ENCODE data around the gene GALNS. TPM values are rescaled to one million over a fixed set of nuclear protein-coding genes. Genes with fewer than 3 reads are reported as not detected.

Gene GALNS
- total and polyA plus RNA-seq, 2 of the 8 experiments (the other 6 are each of a cell fraction or from before 2014, with no cell fraction given), result 8.9 to 17.8 TPM

Other genes with a start within 250 kb of the GALNS start
- 1.1 and 1.4 TPM in 2 replicates for gene IL17C, start 218.4 kb downstream of the GALNS start, total RNA-seq (2021; fragmentation: NEBNext Ultra II Directional; extraction: Animal tissue kit (Norgen Biotek cat#: 25700))
- gene IL17C, start 218.4 kb downstream of the GALNS start, polyA plus RNA-seq (2011; rRNA removed), result 1.9 and 3.0 TPM in 2 replicates
- 136 and 161 TPM in 2 replicates for gene CYBA, start 205.9 kb downstream of the GALNS start, total RNA-seq (2021; fragmentation: NEBNext Ultra II Directional; extraction: Animal tissue kit (Norgen Biotek cat#: 25700))
- gene CYBA, start 205.9 kb downstream of the GALNS start, polyA plus RNA-seq (2011; rRNA removed), result 254 and 340 TPM in 2 replicates
- gene MVD, start 193.9 kb downstream of the GALNS start, total RNA-seq (2021; fragmentation: NEBNext Ultra II Directional; extraction: Animal tissue kit (Norgen Biotek cat#: 25700)), result 77.3 and 80.6 TPM in 2 replicates
- gene MVD, start 193.9 kb downstream of the GALNS start, polyA plus RNA-seq (2011; rRNA removed), result 47.2 and 72.1 TPM in 2 replicates
- 8.5 and 8.7 TPM in 2 replicates for gene SNAI3, start 170.4 kb downstream of the GALNS start, total RNA-seq (2021; fragmentation: NEBNext Ultra II Directional; extraction: Animal tissue kit (Norgen Biotek cat#: 25700))
- gene SNAI3, start 170.4 kb downstream of the GALNS start, polyA plus RNA-seq (2011; rRNA removed), result 13.3 and 15.8 TPM in 2 replicates
- 28.7 and 31.2 TPM in 2 replicates for gene RNF166, start 150.5 kb downstream of the GALNS start, total RNA-seq (2021; fragmentation: NEBNext Ultra II Directional; extraction: Animal tissue kit (Norgen Biotek cat#: 25700))
- 29.8 and 36.6 TPM in 2 replicates for gene RNF166, start 150.5 kb downstream of the GALNS start, polyA plus RNA-seq (2011; rRNA removed)
- gene CTU2, start 150.4 kb downstream of the GALNS start, total RNA-seq (2021; fragmentation: NEBNext Ultra II Directional; extraction: Animal tissue kit (Norgen Biotek cat#: 25700)), result 42.9 and 49.7 TPM in 2 replicates
- gene CTU2, start 150.4 kb downstream of the GALNS start, polyA plus RNA-seq (2011; rRNA removed), result 32.7 and 45.4 TPM in 2 replicates
- 63.6 and 67.5 TPM in 2 replicates for gene PIEZO1, start 71.7 kb downstream of the GALNS start, total RNA-seq (2021; fragmentation: NEBNext Ultra II Directional; extraction: Animal tissue kit (Norgen Biotek cat#: 25700))
- 42.3 and 62.6 TPM in 2 replicates for gene PIEZO1, start 71.7 kb downstream of the GALNS start, polyA plus RNA-seq (2011; rRNA removed)
- gene CDT1, start 53.2 kb downstream of the GALNS start, total RNA-seq (2021; fragmentation: NEBNext Ultra II Directional; extraction: Animal tissue kit (Norgen Biotek cat#: 25700)), result 95.4 and 96.5 TPM in 2 replicates
- 76.7 and 141 TPM in 2 replicates for gene CDT1, start 53.2 kb downstream of the GALNS start, polyA plus RNA-seq (2011; rRNA removed)
- 221 and 244 TPM in 2 replicates for gene APRT, start 45.0 kb downstream of the GALNS start, total RNA-seq (2021; fragmentation: NEBNext Ultra II Directional; extraction: Animal tissue kit (Norgen Biotek cat#: 25700))
- 267 and 272 TPM in 2 replicates for gene APRT, start 45.0 kb downstream of the GALNS start, polyA plus RNA-seq (2011; rRNA removed)
- gene TRAPPC2L, start 180 bp upstream of the GALNS start, total RNA-seq (2021; fragmentation: NEBNext Ultra II Directional; extraction: Animal tissue kit (Norgen Biotek cat#: 25700)), result 94.0 and 98.7 TPM in 2 replicates
- gene TRAPPC2L, start 180 bp upstream of the GALNS start, polyA plus RNA-seq (2011; rRNA removed), result 113 and 133 TPM in 2 replicates
- gene PABPN1L, start 9.7 kb upstream of the GALNS start, total RNA-seq (2021; fragmentation: NEBNext Ultra II Directional; extraction: Animal tissue kit (Norgen Biotek cat#: 25700)), result not detected in 2 replicates
- gene PABPN1L, start 9.7 kb upstream of the GALNS start, polyA plus RNA-seq (2011; rRNA removed), result not detected in 2 replicates
- 1.3 and 2.7 TPM in 2 replicates for gene CBFA2T3, start 120.3 kb upstream of the GALNS start, total RNA-seq (2021; fragmentation: NEBNext Ultra II Directional; extraction: Animal tissue kit (Norgen Biotek cat#: 25700))
- 0.51 and 1.5 TPM in 2 replicates for gene CBFA2T3, start 120.3 kb upstream of the GALNS start, polyA plus RNA-seq (2011; rRNA removed)
- 22.9 and 27.0 TPM in 2 replicates for gene ACSF3, start 236.9 kb upstream of the GALNS start, total RNA-seq (2021; fragmentation: NEBNext Ultra II Directional; extraction: Animal tissue kit (Norgen Biotek cat#: 25700))
- gene ACSF3, start 236.9 kb upstream of the GALNS start, polyA plus RNA-seq (2011; rRNA removed), result 15.6 and 23.6 TPM in 2 replicates